AG04449 (cell line): ENCODE results near the gene TMEM108.

Experiments used
- CTCF ChIA-PET: fragments of 350-600 bp; formaldehyde crosslinking; extraction: SDS; loops from one replicate; lab custom pipeline; 2021; ENCODE audit warnings: antibody characterized with exemption; lab: Yijun Ruan, JAX
- POLR2A ChIA-PET: fragments of 400-600, 350-600 bp; formaldehyde crosslinking; extraction: SDS; loops from one replicate; lab custom pipeline; 2020; ENCODE audit warnings: antibody characterized with exemption, inconsistent platforms; lab: Yijun Ruan, JAX
- DNase-seq: peaks from one replicate; pipeline ENCODE4 v3.0.0-alpha.2; 2010; ENCODE audit warnings: low read depth, low spot score
- H3K4me3 ChIP-seq: 2 replicates; pipeline ENCODE4 v1.5.1; 2011; ENCODE audit warnings: low read depth, mild to moderate bottlenecking, control low read depth, low read length
- CTCF ChIP-seq: IDR thresholded peaks from one replicate; pipeline ENCODE4 v1.5.1; 2011; ENCODE audit warnings: mild to moderate bottlenecking, moderate library complexity, low read length, control low read depth, inconsistent platforms; ENCODE audit not compliant: insufficient read depth; ENCODE audit errors: missing control alignments

TMEM108 gene

GRCh38 chr3:133404920-133405319, 366.7 kb downstream of the TMEM108 start:
- POLR2A ChIA-PET, result no interaction called here
- no peak overlapping the region for H3K4me3 ChIP-seq
- CTCF ChIA-PET, result interaction anchor here (1.0 to 1.4 kb wide), 2 partner anchors 10 to 17 kb away, joined by 3 to 4 read pairs; no protein-coding TSS in a partner anchor
- TF ChIP-seq CTCF, result no peak
- DNase-seq, result no peak

- TF ChIP-seq CTCF, result no peak
These were observed 370.2 kb downstream of the TMEM108 start for GRCh38 chr3:133408366-133408765.

GRCh38 chr3:133408961-133409360, 370.8 kb downstream of the TMEM108 start:
- no peak overlapping the region for H3K4me3 ChIP-seq
- no peak for TF ChIP-seq CTCF
- CTCF ChIA-PET, result interaction anchor here (0.7 to 3.0 kb wide), 8 partner anchors 16 to 683 kb away, joined by 3 to 13 read pairs (median 3); no protein-coding TSS in a partner anchor
- peak; percentile 61 for DNase-seq
- POLR2A ChIA-PET, result no interaction called here

More at GRCh38 chr3:133408366-133408765, 370.2 kb downstream of the TMEM108 start:
- POLR2A ChIA-PET, result no interaction called here
- peak; percentile 55 for DNase-seq
- H3K4me3 ChIP-seq, result no peak overlapping the region
- CTCF ChIA-PET, result interaction anchor here (0.7 to 3.0 kb wide), 7 partner anchors 16 to 682 kb away, joined by 3 to 13 read pairs (median 3); no protein-coding TSS in a partner anchor

GRCh38 chr3:133410191-133410892, 372.2 kb downstream of the TMEM108 start:
- no peak overlapping the region for H3K4me3 ChIP-seq
- no peak for DNase-seq
- CTCF ChIA-PET, result interaction anchor here (1.0 to 4.3 kb wide), 6 partner anchors 12 to 684 kb away, joined by 4 to 29 read pairs (median 10); no protein-coding TSS in a partner anchor
- POLR2A ChIA-PET, result no interaction called here
- TF ChIP-seq CTCF, result no peak

GRCh38 chr3:133412183-133413132, 374.3 kb downstream of the TMEM108 start:
- H3K4me3 ChIP-seq, result peak overlapping the region; percentile 19
- ChIA-PET CTCF (interaction anchor here (0.6 to 4.3 kb wide), 9 partner anchors 10 to 690 kb away, joined by 3 to 29 read pairs (median 5); no protein-coding TSS in a partner anchor), POLR2A (no interaction called here)
- DNase-seq, result no peak
- TF ChIP-seq CTCF, result no peak
